ENCODE measurements around the gene MED12.

The MED12 gene

GRCh38 chrX:71118032-71118984, at the start of gene MED12:
MED12 (plus strand) TSS chrX:71118596; CDS start chrX:71118755, 159 bp downstream.
- peak; percentile 90 for DNase-seq (ENCODE audit: low read depth, low spot score)

- no peak for DNase-seq (ENCODE audit: low read depth, low spot score)
Observed at GRCh38 chrX:71070531-71070930, 47.9 kb upstream of the MED12 start.

GRCh38 chrX:71081330-71082123, 36.9 kb upstream of the MED12 start:
- no peak for DNase-seq (ENCODE audit: low read depth, low spot score)

GRCh38 chrX:71082124-71082647, 36.2 kb upstream of the MED12 start:
- DNase-seq (ENCODE audit: low read depth, low spot score): no peak

GRCh38 chrX:71082822-71083221, 35.6 kb upstream of the MED12 start:
- DNase-seq (ENCODE audit: low read depth, low spot score): peak; percentile 17

- no peak for DNase-seq (ENCODE audit: low read depth, low spot score)
Observed at GRCh38 chrX:71085900-71086299, 32.5 kb upstream of the MED12 start.

GRCh38 chrX:71091263-71091662, 27.1 kb upstream of the MED12 start:
- no peak for DNase-seq (ENCODE audit: low read depth, low spot score)

GRCh38 chrX:71095033-71095432, 23.4 kb upstream of the MED12 start:
- no peak for DNase-seq (ENCODE audit: low read depth, low spot score)

- DNase-seq (ENCODE audit: low read depth, low spot score): peak; percentile 92
Observed at GRCh38 chrX:71095555-71095980, 22.8 kb upstream of the MED12 start, which contains the start of gene FOXO4. FOXO4 (plus strand) TSS chrX:71095851; CDS start chrX:71096529, 678 bp downstream.

GRCh38 chrX:71095981-71096759, 22.2 kb upstream of the MED12 start:
- DNase-seq (ENCODE audit: low read depth, low spot score): peak; percentile 45

- no peak for DNase-seq (ENCODE audit: low read depth, low spot score)
Observed at GRCh38 chrX:71096760-71097032, 21.7 kb upstream of the MED12 start.

GRCh38 chrX:71098302-71098701, 20.1 kb upstream of the MED12 start:
- peak; percentile 23 for DNase-seq (ENCODE audit: low read depth, low spot score)

GRCh38 chrX:71098951-71099506, 19.4 kb upstream of the MED12 start:
- DNase-seq (ENCODE audit: low read depth, low spot score): no peak

GRCh38 chrX:71099736-71100135, 18.7 kb upstream of the MED12 start:
- DNase-seq (ENCODE audit: low read depth, low spot score): no peak

- DNase-seq (ENCODE audit: low read depth, low spot score): no peak
Observed at GRCh38 chrX:71100581-71101505, 17.6 kb upstream of the MED12 start.

GRCh38 chrX:71102292-71102691, 16.1 kb upstream of the MED12 start:
- no peak for DNase-seq (ENCODE audit: low read depth, low spot score)

- no peak for DNase-seq (ENCODE audit: low read depth, low spot score)
Observed at GRCh38 chrX:71103110-71103983, 15.0 kb upstream of the MED12 start.

GRCh38 chrX:71105628-71106027, 12.8 kb upstream of the MED12 start:
- DNase-seq (ENCODE audit: low read depth, low spot score): no peak

- DNase-seq (ENCODE audit: low read depth, low spot score): no peak
Observed at GRCh38 chrX:71106427-71106826, 12.0 kb upstream of the MED12 start, which contains the start of gene CXorf65. CXorf65 (minus strand) TSS chrX:71106740; CDS start chrX:71106556, 184 bp downstream.
